Neutrophil (primary cell): Measurements from ENCODE around the gene RPS18.

Experiments used
- H3K27ac ChIP-seq: fragments of 200-600 bp; sonication (generic); 2 replicates; pipeline ENCODE4 v1.5.1; 2016; ENCODE audit warnings: mild to moderate bottlenecking, moderate library complexity
- H3K27me3 ChIP-seq: fragments of 200-600 bp; sonication (generic); 2 replicates; pipeline ENCODE4 v1.6.0; 2016; ENCODE audit warnings: mild to moderate bottlenecking
- H3K36me3 ChIP-seq: fragments of 200-600 bp; sonication (generic); 2 replicates; pipeline ENCODE4 v1.5.1; 2017
- H3K4me1 ChIP-seq, 2 experiments: fragments of 200-600 bp in 1 of 2; sonication (generic) in 1 of 2; 1 replicate in 1 of 2; 2 replicates in 1 of 2; pipeline versions ENCODE4 v1.5.1 to v1.6.1; 2013 to 2016; ENCODE audit warnings: low read depth in 1 of 2, low read length in 1 of 2, mild to moderate bottlenecking in 1 of 2, moderate library complexity in 1 of 2; ENCODE audit not compliant: control insufficient read depth in 1 of 2, insufficient read depth in 1 of 2
- H3K4me3 ChIP-seq, 2 experiments: fragments of 200-600 bp in 1 of 2; sonication (generic) in 1 of 2; 1 replicate in 1 of 2; 2 replicates in 1 of 2; pipeline ENCODE4 v1.5.1; 2013 to 2016; ENCODE audit warnings: low read depth in 1 of 2, low read length in 1 of 2, mild to moderate bottlenecking in 1 of 2, moderate library complexity in 1 of 2
- H3K9me3 ChIP-seq: fragments of 200-600 bp; sonication (generic); 2 replicates; pipeline ENCODE4 v1.5.1; 2016
- TF ChIP-seq, protein P1 (sequence below): fragments of 200-600 bp; sonication (generic); IDR thresholded peaks from 2 replicates; pipeline ENCODE4 v1.5.1; 2016; ENCODE audit warnings: antibody characterized with exemption

The RPS18 gene

DNA sequence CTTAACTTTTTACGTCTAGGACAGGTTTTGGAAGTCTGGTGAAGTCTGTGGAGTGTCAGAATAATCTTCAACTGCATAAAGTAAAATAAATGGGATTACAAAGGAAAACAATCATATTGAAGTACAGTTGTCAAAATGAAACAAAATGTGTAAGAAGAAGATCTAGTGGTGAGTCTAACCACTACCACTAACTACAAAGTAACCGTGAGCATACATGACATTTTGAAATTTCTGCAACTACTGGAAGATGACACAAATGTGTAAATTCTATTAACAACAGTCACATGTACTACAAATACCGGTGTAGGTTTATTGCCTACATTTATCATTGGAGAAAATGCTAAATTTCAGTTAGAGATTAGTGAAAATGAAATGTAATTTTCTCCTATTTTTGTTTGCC, 29.9 kb upstream of the RPS18 start:
- H3K27ac ChIP-seq: no peak overlapping the region
- H3K4me1 ChIP-seq: no peaks in the 10 kb centered on the region
- TF ChIP-seq, protein P1, sequence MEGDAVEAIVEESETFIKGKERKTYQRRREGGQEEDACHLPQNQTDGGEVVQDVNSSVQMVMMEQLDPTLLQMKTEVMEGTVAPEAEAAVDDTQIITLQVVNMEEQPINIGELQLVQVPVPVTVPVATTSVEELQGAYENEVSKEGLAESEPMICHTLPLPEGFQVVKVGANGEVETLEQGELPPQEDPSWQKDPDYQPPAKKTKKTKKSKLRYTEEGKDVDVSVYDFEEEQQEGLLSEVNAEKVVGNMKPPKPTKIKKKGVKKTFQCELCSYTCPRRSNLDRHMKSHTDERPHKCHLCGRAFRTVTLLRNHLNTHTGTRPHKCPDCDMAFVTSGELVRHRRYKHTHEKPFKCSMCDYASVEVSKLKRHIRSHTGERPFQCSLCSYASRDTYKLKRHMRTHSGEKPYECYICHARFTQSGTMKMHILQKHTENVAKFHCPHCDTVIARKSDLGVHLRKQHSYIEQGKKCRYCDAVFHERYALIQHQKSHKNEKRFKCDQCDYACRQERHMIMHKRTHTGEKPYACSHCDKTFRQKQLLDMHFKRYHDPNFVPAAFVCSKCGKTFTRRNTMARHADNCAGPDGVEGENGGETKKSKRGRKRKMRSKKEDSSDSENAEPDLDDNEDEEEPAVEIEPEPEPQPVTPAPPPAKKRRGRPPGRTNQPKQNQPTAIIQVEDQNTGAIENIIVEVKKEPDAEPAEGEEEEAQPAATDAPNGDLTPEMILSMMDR: no peak
- H3K9me3 ChIP-seq: no peaks in the 10 kb centered on the region
- no peak overlapping the region for H3K4me3 ChIP-seq
- no peaks in the 10 kb centered on the region for H3K36me3 ChIP-seq
- peaks cover 64% of the 10 kb centered on the region for H3K27me3 ChIP-seq

DNA sequence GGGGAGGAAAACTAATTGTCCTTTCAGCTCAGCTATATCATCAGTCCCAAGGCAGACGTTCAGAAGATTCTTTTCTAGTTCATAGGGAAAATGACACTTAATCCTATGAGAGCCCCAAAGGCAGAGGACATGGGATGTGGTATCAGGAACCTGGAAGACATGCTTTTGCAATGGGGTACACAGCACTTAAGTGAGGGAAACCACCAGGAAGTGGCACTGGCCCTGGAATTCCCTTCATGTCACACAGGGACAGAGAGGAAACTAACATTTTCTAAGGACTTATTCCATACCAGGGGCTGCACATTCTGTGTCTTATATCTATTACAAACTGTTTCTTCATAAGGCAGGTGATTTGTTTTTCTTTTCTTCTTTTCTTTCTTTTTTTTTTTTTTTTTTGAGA, 28.4 kb upstream of the RPS18 start:
- Histone ChIP-seq H3K27ac (no peak overlapping the region), H3K27me3 (peaks cover 76% of the 10 kb centered on the region), H3K36me3 (no peaks in the 10 kb centered on the region), H3K9me3 (no peaks in the 10 kb centered on the region), H3K4me3 (no peak overlapping the region), H3K4me1 (peaks cover 7 to 8% of the 10 kb centered on the region in 2 experiments)
- TF ChIP-seq, protein P1: no peak

DNA sequence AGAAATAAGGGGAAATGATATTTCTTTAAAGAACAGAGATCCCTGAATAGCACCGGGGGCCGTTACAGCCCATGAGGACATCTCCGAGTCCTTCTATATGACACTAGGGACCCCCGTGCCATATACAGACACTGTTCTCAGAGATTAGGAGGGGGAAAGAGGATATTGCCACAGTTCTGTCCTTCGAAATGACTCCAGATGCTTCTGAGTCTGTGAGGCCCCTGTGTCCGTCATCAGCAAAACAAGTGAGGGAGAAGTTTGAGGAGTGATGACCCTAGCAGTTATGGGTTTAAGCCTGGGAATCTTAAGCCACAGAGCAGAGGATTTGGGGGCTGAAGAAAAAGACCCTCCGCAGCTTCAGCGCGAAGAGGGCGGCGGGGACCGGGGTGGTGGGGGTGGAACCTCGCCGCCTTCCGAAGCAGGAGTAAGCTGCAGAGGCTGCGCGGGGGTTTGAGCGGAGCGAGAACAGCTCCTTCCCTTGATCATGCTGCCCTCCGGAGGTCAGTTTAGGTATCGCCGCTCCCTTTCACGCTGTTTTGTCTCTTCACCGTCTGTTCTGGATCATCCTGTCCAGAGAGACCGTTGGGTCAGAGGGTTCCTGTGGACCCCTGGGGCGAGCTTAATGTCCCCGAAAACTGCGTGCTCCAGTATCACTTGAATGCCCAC, 23.8 kb upstream of the RPS18 start:
- peaks cover 40% of the 10 kb centered on the region for H3K27me3 ChIP-seq

DNA sequence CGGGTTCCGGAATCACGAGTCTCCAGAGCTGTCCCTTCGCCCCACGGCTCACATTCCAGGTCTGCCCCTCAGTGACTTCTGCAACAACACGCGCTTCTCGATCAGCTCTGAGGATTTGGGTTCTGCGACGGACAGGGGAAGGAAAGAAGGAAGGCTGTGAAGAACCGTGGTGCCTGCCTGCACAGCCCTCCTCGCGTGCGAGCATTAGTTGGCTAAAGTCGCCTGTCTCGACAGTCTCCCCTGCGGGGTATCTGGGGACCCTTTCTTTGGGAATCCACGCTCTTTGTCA, 23.3 kb upstream of the RPS18 start:
- H3K27ac ChIP-seq: peak overlapping the region; percentile 94
- peaks cover 23 to 24% of the 10 kb centered on the region in 2 experiments for H3K4me1 ChIP-seq
- peaks cover 35% of the 10 kb centered on the region for H3K27me3 ChIP-seq
- peaks cover 5% of the 10 kb centered on the region for H3K36me3 ChIP-seq
- no peaks in the 10 kb centered on the region for H3K9me3 ChIP-seq
- H3K4me3 ChIP-seq: peak overlapping the region; percentile 59 to 67
- TF ChIP-seq, protein P1: no peak

More for the DNA sequence above, 23.8 kb upstream of the RPS18 start:
- Histone ChIP-seq H3K36me3 (peaks cover 5% of the 10 kb centered on the region), H3K4me3 (peak overlapping the region; percentile 59 to 67), H3K4me1 (peaks cover 23 to 24% of the 10 kb centered on the region in 2 experiments), H3K9me3 (no peaks in the 10 kb centered on the region), H3K27ac (peak overlapping the region; percentile 94)
- TF ChIP-seq, protein P1: peak; percentile 96

DNA sequence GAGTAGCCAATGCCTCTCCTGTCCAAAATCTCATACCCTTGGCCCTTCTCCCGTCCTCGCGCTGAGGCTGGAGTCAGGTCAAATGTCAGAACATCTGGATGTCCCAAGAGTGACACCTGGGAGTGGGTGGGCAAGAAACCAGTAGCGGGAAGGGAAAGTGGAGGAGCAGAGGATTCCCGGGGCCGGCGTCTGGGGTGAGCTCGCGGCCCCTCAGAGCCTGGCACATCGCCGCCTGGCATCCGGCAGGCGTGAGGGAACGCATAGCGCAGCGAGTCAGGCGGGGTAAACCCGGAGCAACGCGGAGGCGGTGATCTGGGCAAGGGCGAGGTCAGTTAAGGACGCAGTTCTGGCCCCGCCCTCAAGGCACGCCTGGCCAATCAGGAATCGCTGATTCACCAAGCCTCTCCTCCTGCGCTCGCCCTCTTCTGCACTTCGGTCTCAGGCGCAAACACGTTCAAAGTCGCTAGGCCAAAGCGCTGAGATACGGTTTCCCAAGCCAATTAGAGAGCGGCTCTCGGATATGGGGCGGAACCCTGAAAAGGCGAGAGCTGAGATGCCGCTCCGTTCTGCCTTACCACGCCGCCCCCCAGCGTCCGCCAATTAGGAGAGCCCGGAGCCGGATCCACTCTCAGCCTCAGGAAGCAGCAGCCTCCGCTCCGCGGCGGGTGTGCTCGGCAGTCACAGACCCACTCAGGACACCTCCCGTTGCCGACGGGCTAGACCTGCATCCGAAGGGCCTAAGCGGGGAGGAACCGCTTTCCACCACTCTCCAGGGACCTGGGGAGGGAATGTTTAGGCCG, 22.7 kb upstream of the RPS18 start:
- Histone ChIP-seq H3K4me3 (peak overlapping the region; percentile 59 to 67), H3K27me3 (peaks cover 32% of the 10 kb centered on the region), H3K27ac (peak overlapping the region; percentile 94), H3K36me3 (peaks cover 5% of the 10 kb centered on the region), H3K4me1 (peaks cover 23 to 24% of the 10 kb centered on the region in 2 experiments), H3K9me3 (no peaks in the 10 kb centered on the region)
- TF ChIP-seq, protein P1: peak; percentile 61
